GM13976 (cell line): Measurements from ENCODE around the gene UNC13B.
A peak's percentile ranks its signal among the peaks of the same experiment; 100 is the strongest.

Experiments
- DNase-seq: peaks from one replicate; pipeline ENCODE4 v3.0.0; 2012; ENCODE audit warnings: low spot score
- CTCF ChIP-seq: IDR thresholded peaks from 2 replicates; pipeline ENCODE4 v1.5.1; 2012; ENCODE audit warnings: borderline replicate concordance, mild to moderate bottlenecking; ENCODE audit not compliant: insufficient read depth; ENCODE audit errors: extremely low read depth, missing control alignments, control extremely low read depth
- in situ Hi-C: fragments of 300-500 bp; cut with MboI; formaldehyde crosslinking; loops from one replicate; pipeline ENCODE4 v1.12.0; 2022; ENCODE audit warnings: low sequenced_read_pairs, mixed read lengths, inconsistent platforms; ENCODE audit not compliant: unreplicated experiment

UNC13B gene

DNA sequence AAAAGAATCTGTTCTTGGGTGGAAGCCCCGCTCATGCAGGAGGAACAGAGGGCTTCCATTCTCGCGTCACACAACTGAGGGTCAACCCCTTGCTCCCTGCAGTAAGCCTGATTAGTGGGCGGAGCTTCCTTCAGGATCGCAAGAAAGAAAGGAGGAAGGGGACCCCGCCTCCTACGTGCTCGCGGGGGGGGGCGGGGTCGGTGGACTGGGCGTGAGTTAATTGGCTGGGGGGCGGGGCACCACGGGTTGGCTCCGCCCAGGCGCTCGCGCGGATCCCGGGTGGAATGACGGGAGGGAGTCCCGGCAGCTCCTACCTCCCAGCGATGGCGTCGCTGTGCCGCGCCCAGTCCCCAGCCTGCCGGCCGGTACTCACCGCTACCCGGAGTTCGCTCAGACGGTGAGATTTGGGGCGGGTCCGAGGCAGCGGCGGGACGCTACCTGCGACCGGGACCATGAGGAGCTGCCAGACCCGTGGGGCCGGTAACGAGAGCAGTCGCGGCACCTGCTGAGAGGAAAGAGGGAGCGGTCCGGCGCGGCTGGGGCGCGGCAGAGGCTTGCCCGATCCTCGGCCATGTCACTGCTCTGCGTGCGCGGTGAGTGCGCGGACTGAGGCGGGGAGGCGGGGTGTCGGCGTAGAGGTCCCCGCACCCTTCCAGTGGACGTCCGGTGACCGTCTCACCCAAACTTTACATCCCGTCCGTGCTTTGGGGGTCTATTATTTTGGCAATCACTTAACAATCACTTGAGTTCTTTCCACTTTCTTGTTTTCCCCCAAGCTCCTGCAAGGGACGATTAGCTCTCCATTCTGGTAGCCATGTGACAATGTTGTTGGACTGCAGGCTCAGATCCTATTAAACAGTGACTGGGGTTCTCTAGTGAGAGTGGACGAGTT is at the start of gene UNC13B:
TSS of gene UNC13B (plus strand) at position 297 of the 892 bp plus-strand sequence. CDS start at position 572, 275 bp downstream.
- TF ChIP-seq CTCF, result no peak
- in situ Hi-C loops, result no loop called here
- peak; percentile 84 for DNase-seq

DNA sequence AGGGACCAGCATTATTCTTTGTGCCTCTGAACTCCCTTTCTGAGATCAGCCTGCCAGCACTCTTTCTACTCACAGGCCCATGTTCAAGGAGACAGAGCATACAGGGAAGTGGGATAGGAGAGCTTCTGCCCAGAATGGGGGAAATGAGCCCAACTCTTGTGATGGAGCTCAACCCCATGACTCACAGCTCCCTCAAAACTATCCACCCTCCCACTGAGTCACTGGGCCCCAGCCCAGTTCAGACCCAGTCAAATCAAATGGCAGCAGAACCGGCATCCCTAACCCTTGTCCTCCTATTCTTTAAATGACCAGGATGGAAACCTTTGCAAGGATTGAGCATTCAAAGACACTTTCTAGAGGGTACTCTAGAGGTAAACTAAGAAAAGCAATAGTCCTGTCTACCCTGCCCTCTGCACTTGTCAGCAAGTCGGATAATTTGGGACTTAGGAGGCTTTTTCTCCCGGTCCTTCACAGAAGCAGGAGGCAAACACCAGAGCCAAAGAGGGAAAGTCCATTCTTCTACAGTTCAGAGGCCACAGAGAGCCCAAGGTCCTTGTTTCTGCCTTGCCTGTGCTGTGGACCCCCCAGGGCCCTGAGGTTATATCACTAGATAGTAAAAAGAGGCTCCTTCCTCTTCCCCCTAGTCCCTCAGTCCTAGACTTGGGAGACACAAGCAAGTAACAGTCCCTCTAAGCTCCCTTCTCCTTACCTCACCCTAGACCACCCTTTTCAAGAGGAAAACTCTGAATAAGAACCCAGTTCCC is 49.4 kb upstream of the UNC13B start:
- no peak for TF ChIP-seq CTCF
- no peak for DNase-seq
- in situ Hi-C loops, result no loop called here

- peak; percentile 62 for DNase-seq
- in situ Hi-C loops, result no loop called here
- no peak for TF ChIP-seq CTCF
Observed at GRCh38 chr9:35114113-35114839, 47.5 kb upstream of the UNC13B start.

GRCh38 chr9:35114840-35115628 is 46.8 kb upstream of the UNC13B start:
- DNase-seq, result peak; percentile 48
- in situ Hi-C loops, result loop anchor here (5.0 kb wide), 1 partner anchor 362 kb away; no protein-coding TSS in a partner anchor
- no peak for TF ChIP-seq CTCF

DNA sequence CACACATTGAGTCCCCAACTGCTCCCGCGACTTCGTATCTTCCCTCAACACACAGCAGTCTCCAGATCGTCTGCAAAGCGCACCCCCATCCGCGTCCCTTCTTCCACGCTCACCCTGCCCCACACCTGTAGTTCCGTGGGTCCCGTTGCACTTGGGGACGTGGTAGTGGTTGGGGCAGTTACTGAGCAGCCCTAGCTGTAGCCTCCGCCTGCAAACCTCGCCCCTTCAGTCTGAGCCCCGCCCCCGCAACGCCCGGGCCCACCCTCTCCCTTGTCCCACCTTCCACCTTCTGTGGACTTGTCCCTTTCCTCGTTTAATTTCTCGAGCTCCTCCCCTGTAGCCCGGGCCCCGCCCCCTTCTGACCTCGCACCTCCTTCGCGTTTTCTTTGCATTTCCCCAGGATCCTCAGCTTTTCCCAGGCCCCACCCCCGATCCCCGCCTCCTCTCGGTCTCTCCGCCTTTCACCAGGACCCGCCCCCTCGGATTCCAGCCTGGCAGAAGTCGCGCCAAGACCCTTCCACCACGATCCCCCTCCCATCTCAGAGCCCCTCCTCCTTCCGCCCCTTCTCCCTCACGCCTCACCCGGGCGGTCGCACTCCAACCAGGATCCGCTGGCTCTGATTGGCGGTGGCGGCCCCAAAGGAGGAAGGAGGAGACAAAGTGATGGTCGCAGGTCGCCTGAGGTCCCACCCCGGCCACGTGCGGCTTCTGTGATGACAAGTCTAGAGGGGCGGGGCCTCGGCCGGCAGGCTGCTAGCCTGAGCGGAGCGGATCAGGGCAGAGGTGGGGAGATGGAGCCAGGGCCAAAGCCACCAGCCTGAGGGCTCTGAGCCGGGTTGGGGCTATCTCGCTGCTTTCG is 45.9 kb upstream of the UNC13B start, which contains the start of gene ATOSB:
TSS of gene ATOSB (minus strand) at position 183 of the 859 bp plus-strand sequence. CDS start 7,588 bp downstream, outside the sequence.
- in situ Hi-C loops, result loop anchor here (5.0 kb wide), 1 partner anchor 361 kb away; no protein-coding TSS in a partner anchor

More for the DNA sequence above, 45.9 kb upstream of the UNC13B start, which contains the start of gene ATOSB:
- peak; percentile 94 for DNase-seq
- TF ChIP-seq CTCF, result no peak
